K562 (cell line): ENCODE measurements around the gene NDUFA6. TPM values are rescaled to one million over a fixed set of nuclear protein-coding genes. Genes with fewer than 3 reads are reported as not detected.

Experiments
- ATAC-seq: fragments of 200-7000 bp; cut with Tn5 transposase; 3 replicates; pipeline ENCODE4 v1.9.1; 2020; ENCODE audit warnings: moderate library complexity
- BruUV-seq: library from RNA; stranded (reverse); fragments of 400-500 nt; replicated peaks from 2 replicates; lab custom pipeline; 2021; lab: Mats Ljungman, UMichigan
- CTCF ChIA-PET: fragments of 300-600 bp; formaldehyde crosslinking; extraction: SDS; loops from one replicate; lab custom pipeline; 2021; ENCODE audit warnings: low intra/inter-chr PET ratio; lab: Yijun Ruan, JAX
- POLR2A ChIA-PET: fragments of 300-600, 350-650 bp; sonication (Branson Sonifier 250); formaldehyde crosslinking; extraction: SDS; loops from one replicate; lab custom pipeline; 2021; ENCODE audit warnings: antibody characterized with exemption, inconsistent platforms; lab: Yijun Ruan, JAX
- DNase-seq, 4 experiments: peaks; one replicate each; pipeline versions ENCODE4 v3.0.0 to v3.0.0-alpha.2; 2011 to 2018; ENCODE audit warnings: low spot score in 3 of 4, mixed read lengths in 3 of 4; ENCODE audit errors: extremely low read depth in 1 of 4
- FAIRE-seq: peaks from 2 replicates; lab custom pipeline; 2011; peaks lifted over from hg19 to GRCh38; lab: Jason Lieb, UNC
- H2AFZ ChIP-seq: 2 replicates; pipeline ENCODE4 v1.6.0; 2011; ENCODE audit warnings: low read depth, low read length, control low read depth, inconsistent platforms
- H3K27ac ChIP-seq: fragments of 200-600 bp; 3 replicates; pipeline ENCODE4 v1.8.0; 2011; ENCODE audit warnings: low read depth, mild to moderate bottlenecking, control low read depth, inconsistent platforms, low read length, moderate library complexity, mixed read lengths; ENCODE audit errors: extremely low read depth
- H3K27me3 ChIP-seq, 2 experiments: fragments of 300-600 bp in 1 of 2; 2 replicates in 1 of 2; 3 replicates in 1 of 2; pipeline versions ENCODE4 v1.6.0 to v1.8.0; 2011; ENCODE audit warnings: inconsistent platforms in 2 of 2, low read length in 2 of 2, mild to moderate bottlenecking in 1 of 2, mixed read lengths in 1 of 2, moderate library complexity in 1 of 2; ENCODE audit not compliant: control insufficient read depth in 2 of 2, insufficient read depth in 2 of 2
- H3K36me3 ChIP-seq: fragments of 300-600 bp; 3 replicates; pipeline ENCODE4 v1.8.0; 2011; ENCODE audit warnings: mild to moderate bottlenecking, low read length, inconsistent platforms; ENCODE audit not compliant: control insufficient read depth, insufficient read depth
- H3K4me1 ChIP-seq, 2 experiments: fragments of 200-600 bp in 1 of 2; replicated peaks in 1 of 2; 2 replicates in 1 of 2; 3 replicates in 1 of 2; pipeline versions ENCODE4 v1.5.1 to v1.8.0; 2011; ENCODE audit warnings: inconsistent platforms in 2 of 2, low read length in 2 of 2, mild to moderate bottlenecking in 1 of 2, mixed read lengths in 1 of 2, moderate library complexity in 1 of 2; ENCODE audit not compliant: control insufficient read depth in 2 of 2, insufficient read depth in 2 of 2
- H3K4me2 ChIP-seq: 2 replicates; pipeline ENCODE4 v1.6.1; 2011; ENCODE audit warnings: low read length, control low read depth, inconsistent platforms, mixed read lengths; ENCODE audit not compliant: insufficient read depth
- H3K4me3 ChIP-seq: fragments of 200-600 bp; sonication (generic), shearing (Covaris generic); 2 replicates; pipeline ENCODE4 v1.5.1; 2016; ENCODE audit warnings: control low read depth, inconsistent platforms
- H3K79me2 ChIP-seq: fragments of 200-600 bp; 3 replicates; pipeline ENCODE4 v1.8.0; 2011; ENCODE audit warnings: low read length, inconsistent platforms; ENCODE audit not compliant: control insufficient read depth, insufficient read depth
- H3K9ac ChIP-seq, 2 experiments: 2 replicates each; pipeline versions ENCODE4 v1.6.0 to v1.6.1; 2011; ENCODE audit warnings: low read depth in 2 of 2, low read length in 2 of 2, control low read depth in 1 of 2, inconsistent platforms in 1 of 2, mild to moderate bottlenecking in 1 of 2, mixed read lengths in 1 of 2; ENCODE audit not compliant: insufficient read depth in 1 of 2
- H3K9me1 ChIP-seq: one replicate; pipeline ENCODE4 v1.6.0; 2011; ENCODE audit warnings: inconsistent platforms, mild to moderate bottlenecking, low read length, moderate library complexity; ENCODE audit not compliant: control insufficient read depth, insufficient read depth
- H3K9me3 ChIP-seq: replicated peaks from 2 replicates; pipeline ENCODE4 v1.5.1; 2011; ENCODE audit warnings: low read depth, low read length, inconsistent platforms; ENCODE audit not compliant: control insufficient read depth, insufficient read depth
- H4K20me1 ChIP-seq: replicated peaks from 2 replicates; pipeline ENCODE4 v1.6.1; 2011; ENCODE audit warnings: low read length, inconsistent platforms, mixed read lengths; ENCODE audit not compliant: control insufficient read depth, insufficient read depth
- FOXO4 ChIP-seq: fragments of 450-650 bp; formaldehyde crosslinking; IDR thresholded peaks from 2 replicates; pipeline ENCODE4 v1.4.0; 2020; ENCODE audit warnings: mild to moderate bottlenecking, moderate library complexity
- IRF9 ChIP-seq: fragments of 450-650 bp; IDR thresholded peaks from 2 replicates; pipeline ENCODE4 v1.6.1; 2016; ENCODE audit warnings: missing biosample characterization, missing genetic modification characterization
- NRF1 ChIP-seq, 2 experiments: fragments of 450-650 bp; IDR thresholded peaks in 1 of 2; conservative IDR thresholded peaks in 1 of 2; 2 replicates each; pipeline ENCODE4 v1.6.1; 2014; ENCODE audit warnings: mild to moderate bottlenecking in 2 of 2
- ZBTB40 ChIP-seq, 2 experiments: fragments of 450-650 bp in 1 of 2; sonication (generic) in 1 of 2; formaldehyde crosslinking in 1 of 2; IDR thresholded peaks; 2 replicates each; pipeline versions ENCODE4 v1.7.1 to v1.9.0; 2016 to 2022; ENCODE audit warnings: inconsistent platforms in 1 of 2, mild to moderate bottlenecking in 1 of 2, missing genetic modification reagents in 1 of 2
- WGBS: fragments of 100-300 bp; shearing (Covaris generic); methylation state at CpG from one replicate; pipeline ENCODE4 v1.1.6; 2016; ENCODE audit warnings: low coverage, mixed read lengths; ENCODE audit not compliant: insufficient coverage; ENCODE audit errors: missing lambda C conversion rate; 5-methylcytosine and 5-hydroxymethylcytosine counted together
- in situ Hi-C: fragments of 300-500 bp; cut with MboI; formaldehyde crosslinking; loops from 4 replicates; pipeline ENCODE4 v1.15.0; 2018; ENCODE audit warnings: inconsistent platforms, mixed read lengths
- intact Hi-C: fragments of 100-400 bp; cut with micrococcal nuclease; formaldehyde crosslinking; loops from 2 replicates; pipeline ENCODE4 v1.14.2; 2022
- polyA plus RNA-seq, 8 experiments: library from polyadenylated mRNA; depleted of rRNA in 4 of 8; stranded (reverse) in 5 of 8; unstranded in 3 of 8; fragments of >200 nt; fragmentation: Nextera tagmentation in 2 of 8; fragmentation: Illumina TruSeq in 1 of 8; extraction: Ambion mirVana in 2 of 8; extraction: Trizol in 1 of 8; gene quantifications; 2 replicates each; pipeline versions ENCODE4 v1.2.1 to v1.2.3, GENCODE V29; 2011 to 2014; ENCODE audit warnings: inconsistent platforms in 1 of 8, missing spikeins in 1 of 8
- total RNA-seq, 7 experiments: library from RNA; depleted of rRNA in 6 of 7; stranded (reverse); fragments of >200 nt in 6 of 7; fragmentation: Illumina TruSeq in 2 of 7; extraction: Trizol in 2 of 7; gene quantifications; 2 replicates each; pipeline versions ENCODE4 v1.2.1 to v1.2.3, GENCODE V29; 2011 to 2021; ENCODE audit warnings: low replicate concordance in 1 of 7

NDUFA6 gene
- total and polyA plus RNA-seq, 9 of the 15 experiments (the other 6 are each of a cell fraction or from before 2014, with no cell fraction given): 90.0 to 474 (median 128) TPM

- TF ChIP-seq FOXO4 (CRISPR knock-in tag) (no peak), IRF9 (no peak)
Observed at GRCh38 chr22:42056757-42057511, 33.6 kb downstream of the NDUFA6 start (continued).

- Histone ChIP-seq H3K4me1 (no peaks in the 10 kb centered on the region), H3K9ac (no peak overlapping the region), H3K36me3 (no peaks in the 10 kb centered on the region), H2AFZ (no peak overlapping the region), H4K20me1 (no peaks in the 10 kb centered on the region), H3K9me1 (no peaks in the 10 kb centered on the region), H3K4me2 (no peak overlapping the region), H3K27me3 (no peaks in the 10 kb centered on the region), H3K79me2 (no peaks in the 10 kb centered on the region), H3K4me3 (no peak overlapping the region), H3K9me3 (no peaks in the 10 kb centered on the region; the same call in 1 of the 2 replicates), H3K27ac (no peak overlapping the region)
- TF ChIP-seq ZBTB40 (IDR thresholded peaks at IDR 0.05): 0 out of 2 replicates have a peak, but pooled peaks have one; percentile 18
- TF ChIP-seq ZBTB40 (CRISPR knock-in tag; IDR thresholded peaks at IDR 0.05): no peak
- no peak for TF ChIP-seq NRF1 (conservative IDR thresholded peaks at IDR 0.05 in 1 of 2, IDR thresholded peaks at IDR 0.05 in 1 of 2)
- ChIA-PET CTCF (no interaction called here), POLR2A (interaction anchor here (0.6 kb wide), 1 partner anchor 15 kb away, joined by 3 read pairs; no protein-coding TSS in a partner anchor)
- BruUV-seq: no TSS peak
- in situ Hi-C loops (no loop called here), intact Hi-C loops (no loop called here)
- WGBS: 43% methylated on average over 3 of the region's 3 CpGs
- no peak for FAIRE-seq
- no peak for DNase-seq
- no peak for ATAC-seq
Observed at GRCh38 chr22:42052765-42053164, 37.8 kb downstream of the NDUFA6 start.
